HEK293 (cell line): ENCODE results near the gene SOX5.

Experiments used
- CTCF ChIA-PET: fragments of 350-600 bp; formaldehyde crosslinking; extraction: SDS; loops from one replicate; lab custom pipeline; 2021; ENCODE audit warnings: antibody characterized with exemption; lab: Yijun Ruan, JAX
- POLR2A ChIA-PET: fragments of 300-600 bp; formaldehyde crosslinking; extraction: SDS; loops from one replicate; lab custom pipeline; 2020; ENCODE audit warnings: antibody characterized with exemption, inconsistent platforms; lab: Yijun Ruan, JAX
- H3K27ac ChIP-seq: fragments of 200-500 bp; sonication (Bioruptor generic); 2 replicates; pipeline ENCODE4 v1.5.1; 2014; ENCODE audit warnings: low read depth, low read length, control low read depth, inconsistent platforms; ENCODE audit errors: extremely low read depth
- H3K36me3 ChIP-seq, 2 experiments: fragments of 200-500 bp in 1 of 2; sonication (Bioruptor generic) in 1 of 2; 1 replicate in 1 of 2; 2 replicates in 1 of 2; pipeline ENCODE4 v1.5.1; 2014 to 2017; ENCODE audit warnings: inconsistent platforms in 2 of 2, low read length in 2 of 2; ENCODE audit not compliant: control insufficient read depth in 2 of 2, insufficient read depth in 1 of 2
- H3K4me1 ChIP-seq: fragments of 200-500 bp; sonication (Bioruptor generic); 2 replicates; pipeline ENCODE4 v1.5.1; 2014; ENCODE audit warnings: mild to moderate bottlenecking, low read length, inconsistent platforms; ENCODE audit not compliant: control insufficient read depth, insufficient read depth
- H3K4me3 ChIP-seq: 2 replicates; pipeline ENCODE4 v1.5.1; 2011; ENCODE audit warnings: low read depth, mild to moderate bottlenecking, control low read depth, low read length, moderate library complexity
- H3K9me3 ChIP-seq: fragments of 200-500 bp; sonication (Bioruptor generic); 2 replicates; pipeline ENCODE4 v1.5.1; 2014; ENCODE audit warnings: low read depth, low read length, inconsistent platforms; ENCODE audit not compliant: control insufficient read depth, insufficient read depth
- GLI2 ChIP-seq: fragments of 450-650 bp; formaldehyde crosslinking; IDR thresholded peaks from 2 replicates; pipeline ENCODE4; 2017; ENCODE audit warnings: missing biosample characterization, missing genetic modification characterization, low read depth, borderline replicate concordance
- GLIS2 ChIP-seq: fragments of 450-650 bp; formaldehyde crosslinking; IDR thresholded peaks from 2 replicates; pipeline ENCODE4 v1.5.1; 2016; ENCODE audit warnings: missing biosample characterization, missing genetic modification characterization
- HIC1 ChIP-seq: fragments of 450-650 bp; formaldehyde crosslinking; IDR thresholded peaks from 2 replicates; pipeline ENCODE4 v1.5.1; 2016; ENCODE audit warnings: missing biosample characterization, missing genetic modification characterization
- KLF9 ChIP-seq: fragments of 450-650 bp; formaldehyde crosslinking; IDR thresholded peaks from 2 replicates; pipeline ENCODE4 v1.5.1; 2016; ENCODE audit warnings: missing biosample characterization, missing genetic modification characterization, low read depth
- OSR2 ChIP-seq: fragments of 450-650 bp; formaldehyde crosslinking; IDR thresholded peaks from 2 replicates; pipeline ENCODE4 v1.5.1; 2016; ENCODE audit warnings: missing biosample characterization, missing genetic modification characterization
- YY2 ChIP-seq: fragments of 450-650 bp; formaldehyde crosslinking; IDR thresholded peaks from 2 replicates; pipeline ENCODE4 v1.5.1; 2016; ENCODE audit warnings: missing biosample characterization, missing genetic modification characterization
- ZBTB48 ChIP-seq: fragments of 450-650 bp; formaldehyde crosslinking; IDR thresholded peaks from 2 replicates; pipeline ENCODE4 v1.5.1; 2016; ENCODE audit warnings: missing biosample characterization, missing genetic modification characterization
- ZEB2 ChIP-seq: fragments of 450-650 bp; formaldehyde crosslinking; IDR thresholded peaks from 2 replicates; pipeline ENCODE4 v1.5.1; 2016; ENCODE audit warnings: missing biosample characterization, missing genetic modification characterization
- ZNF114 ChIP-seq: fragments of 450-650 bp; formaldehyde crosslinking; IDR thresholded peaks from 2 replicates; pipeline ENCODE4 v1.5.0; 2017; ENCODE audit warnings: missing biosample characterization, missing genetic modification characterization
- ZNF132 ChIP-seq: fragments of 450-650 bp; formaldehyde crosslinking; IDR thresholded peaks from 2 replicates; pipeline ENCODE4 v1.5.1; 2017; ENCODE audit warnings: missing biosample characterization, missing genetic modification characterization, borderline replicate concordance
- ZNF19 ChIP-seq: fragments of 450-650 bp; formaldehyde crosslinking; IDR thresholded peaks from 2 replicates; pipeline ENCODE4; 2016; ENCODE audit warnings: missing biosample characterization, missing genetic modification characterization, low read depth
- ZNF211 ChIP-seq: fragments of 450-650 bp; formaldehyde crosslinking; IDR thresholded peaks from 2 replicates; pipeline ENCODE4 v1.5.1; 2016; ENCODE audit warnings: low read depth, missing biosample characterization, missing genetic modification characterization
- ZNF302 ChIP-seq: fragments of 450-650 bp; formaldehyde crosslinking; IDR thresholded peaks from 2 replicates; pipeline ENCODE4 v1.5.1; 2016; ENCODE audit warnings: missing biosample characterization, missing genetic modification characterization, low read depth
- ZNF311 ChIP-seq: fragments of 450-650 bp; formaldehyde crosslinking; IDR thresholded peaks from 2 replicates; pipeline ENCODE4 v1.5.1; 2017; ENCODE audit warnings: missing biosample characterization, missing genetic modification characterization, borderline replicate concordance
- ZNF394 ChIP-seq: fragments of 450-650 bp; formaldehyde crosslinking; IDR thresholded peaks from 2 replicates; pipeline ENCODE4 v1.5.1; 2016; ENCODE audit warnings: missing biosample characterization, missing genetic modification characterization, mild to moderate bottlenecking, moderate library complexity, borderline replicate concordance
- ZNF510 ChIP-seq: fragments of 450-650 bp; formaldehyde crosslinking; IDR thresholded peaks from 2 replicates; pipeline ENCODE4 v1.5.1; 2018; ENCODE audit warnings: mild to moderate bottlenecking, missing genetic modification characterization, missing biosample characterization; ENCODE audit not compliant: insufficient replicate concordance
- ZNF558 ChIP-seq: fragments of 450-650 bp; formaldehyde crosslinking; IDR thresholded peaks from 2 replicates; pipeline ENCODE4 v1.5.1; 2016; ENCODE audit warnings: missing biosample characterization, missing genetic modification characterization
- ZNF623 ChIP-seq: fragments of 450-650 bp; formaldehyde crosslinking; IDR thresholded peaks from 2 replicates; pipeline ENCODE4 v1.5.1; 2016; ENCODE audit warnings: missing biosample characterization, missing genetic modification characterization
- ZSCAN23 ChIP-seq: fragments of 450-650 bp; formaldehyde crosslinking; IDR thresholded peaks from 2 replicates; pipeline ENCODE4 v1.5.1; 2016; ENCODE audit warnings: missing biosample characterization, missing genetic modification characterization
- TF ChIP-seq, protein P1 (sequence below): fragments of 450-650 bp; formaldehyde crosslinking; IDR thresholded peaks from 2 replicates; pipeline ENCODE4 v1.5.1; 2016; ENCODE audit warnings: missing biosample characterization, missing genetic modification characterization

SOX5 gene

DNA sequence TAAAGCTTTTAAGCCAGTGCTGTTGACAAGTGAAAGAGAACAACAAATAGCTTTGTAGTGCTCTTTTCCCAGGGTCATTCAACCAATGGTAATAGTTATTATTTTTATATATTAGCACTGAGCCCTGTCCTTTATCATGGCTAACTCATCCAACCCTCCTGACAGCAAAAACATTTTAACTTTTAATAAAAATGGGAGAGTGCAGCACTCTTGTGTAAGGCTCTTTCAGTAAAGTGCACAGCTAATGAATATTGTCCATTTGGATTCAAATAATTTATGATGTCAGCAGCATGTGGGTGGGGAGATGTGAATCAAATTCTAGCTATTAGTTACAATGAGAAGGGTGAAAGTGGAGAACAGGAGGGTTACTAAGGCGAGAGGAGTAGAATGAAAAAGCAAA is 185.7 kb downstream of the SOX5 start (continued):
- TF ChIP-seq GLI2 (no peak), ZNF623 (tag by site-specific recombination) (no peak), ZNF211 (tag by site-specific recombination) (no peak)

DNA sequence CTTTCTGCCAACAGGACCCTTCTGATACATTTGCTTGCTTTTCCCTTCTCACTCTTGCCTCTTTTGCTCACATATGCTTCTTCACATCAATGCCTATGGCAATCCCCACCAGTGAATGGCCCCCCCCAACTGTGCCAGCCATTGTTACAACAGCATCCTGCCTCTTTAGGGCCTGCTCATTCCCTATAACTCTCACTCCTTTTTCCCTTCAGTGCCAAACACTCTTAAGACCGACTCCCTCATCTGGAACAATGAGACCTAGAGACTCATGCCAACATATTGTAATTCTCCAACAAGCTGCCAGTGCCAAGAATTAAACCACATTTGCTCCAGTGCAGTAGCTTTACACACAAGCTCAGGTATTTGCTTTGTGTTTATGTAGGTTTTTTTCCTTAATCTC is 189.0 kb downstream of the SOX5 start:
- POLR2A ChIA-PET: no interaction called here
- no peaks in the 10 kb centered on the region for H3K4me1 ChIP-seq
- CTCF ChIA-PET: interaction anchor here (0.6 kb wide), 1 partner anchor 279 kb away, joined by 4 read pairs; no protein-coding TSS in a partner anchor
- H3K36me3 ChIP-seq: no peaks in the 10 kb centered on the region
- H3K9me3 ChIP-seq: no peaks in the 10 kb centered on the region
- no peak overlapping the region for H3K4me3 ChIP-seq
- no peak overlapping the region for H3K27ac ChIP-seq
- TF ChIP-seq KLF9 (tag by site-specific recombination): no peak
- no peak for TF ChIP-seq ZBTB48 (tag by site-specific recombination)
- TF ChIP-seq GLIS2 (tag by site-specific recombination): no peak
- TF ChIP-seq ZNF19 (tag by site-specific recombination): no peak
- no peak for TF ChIP-seq ZEB2 (tag by site-specific recombination)
- TF ChIP-seq ZNF510 (tag by site-specific recombination): no peak

DNA sequence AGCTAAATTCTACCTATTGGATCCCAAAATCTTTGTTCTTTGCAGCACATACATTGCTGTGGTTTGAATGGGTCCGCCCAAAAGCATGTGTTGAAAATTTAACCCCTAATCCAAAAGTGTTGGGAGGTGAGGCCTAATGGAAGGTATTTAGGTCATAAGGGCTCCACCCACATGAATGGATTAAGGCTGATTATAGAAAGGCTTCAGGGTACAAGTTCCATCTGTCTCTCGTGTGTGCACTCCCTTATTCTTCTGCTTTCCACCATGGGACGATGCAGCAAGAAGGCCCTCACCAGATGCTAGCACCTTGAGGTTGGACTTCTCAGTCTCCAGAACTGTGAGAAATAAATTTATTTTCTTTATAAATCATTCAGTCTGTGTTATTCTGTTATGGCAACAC is 190.9 kb downstream of the SOX5 start:
- CTCF ChIA-PET: interaction anchor here (0.6 kb wide), 2 partner anchors 20 to 65 kb away, joined by 3 read pairs; no protein-coding TSS in a partner anchor
- TF ChIP-seq ZNF132 (tag by site-specific recombination) (no peak), ZNF302 (no peak), YY2 (tag by site-specific recombination) (no peak), ZNF114 (no peak), HIC1 (tag by site-specific recombination) (no peak), ZNF558 (no peak), OSR2 (no peak), ZNF311 (no peak), ZNF394 (tag by site-specific recombination) (no peak), ZSCAN23 (tag by site-specific recombination) (no peak)
- TF ChIP-seq, protein P1, sequence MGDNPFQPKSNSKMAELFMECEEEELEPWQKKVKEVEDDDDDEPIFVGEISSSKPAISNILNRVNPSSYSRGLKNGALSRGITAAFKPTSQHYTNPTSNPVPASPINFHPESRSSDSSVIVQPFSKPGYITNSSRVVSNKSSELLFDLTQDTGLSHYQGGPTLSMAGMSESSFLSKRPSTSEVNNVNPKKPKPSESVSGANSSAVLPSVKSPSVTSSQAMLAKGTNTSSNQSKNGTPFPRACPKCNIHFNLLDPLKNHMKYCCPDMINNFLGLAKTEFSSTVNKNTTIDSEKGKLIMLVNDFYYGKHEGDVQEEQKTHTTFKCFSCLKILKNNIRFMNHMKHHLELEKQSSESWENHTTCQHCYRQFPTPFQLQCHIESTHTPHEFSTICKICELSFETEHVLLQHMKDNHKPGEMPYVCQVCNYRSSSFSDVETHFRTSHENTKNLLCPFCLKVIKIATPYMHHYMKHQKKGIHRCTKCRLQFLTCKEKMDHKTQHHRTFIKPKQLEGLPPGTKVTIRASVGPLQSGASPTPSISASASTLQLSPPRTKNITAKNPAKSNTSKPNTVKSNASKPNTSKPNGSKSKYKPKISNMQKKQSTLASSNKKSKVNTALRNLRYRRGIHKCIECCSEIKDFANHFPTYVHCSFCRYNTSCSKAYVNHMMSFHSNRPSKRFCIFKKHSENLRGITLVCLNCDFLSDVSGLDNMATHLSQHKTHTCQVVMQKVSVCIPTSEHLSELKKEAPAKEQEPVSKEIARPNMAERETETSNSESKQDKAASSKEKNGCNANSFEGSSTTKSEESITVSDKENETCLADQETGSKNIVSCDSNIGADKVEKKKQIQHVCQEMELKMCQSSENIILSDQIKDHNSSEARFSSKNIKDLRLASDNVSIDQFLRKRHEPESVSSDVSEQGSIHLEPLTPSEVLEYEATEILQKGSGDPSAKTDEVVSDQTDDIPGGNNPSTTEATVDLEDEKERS (tag by site-specific recombination): no peak
- TF ChIP-seq, all 188 proteins: peak for 0

More for the DNA sequence above, 190.9 kb downstream of the SOX5 start:
- POLR2A ChIA-PET: no interaction called here
- H3K4me1 ChIP-seq: no peaks in the 10 kb centered on the region
- H3K9me3 ChIP-seq: no peaks in the 10 kb centered on the region
- H3K27ac ChIP-seq: no peak overlapping the region
- no peaks in the 10 kb centered on the region for H3K36me3 ChIP-seq
- no peak overlapping the region for H3K4me3 ChIP-seq
